H1 (cell line): Measurements from ENCODE around the gene NANOS3.

Source experiments
- CTCF ChIP-seq, 3 experiments: IDR thresholded peaks; 1 replicate in 2 of 3; 2 replicates in 1 of 3; pipeline versions ENCODE4 v1.5.1 to v1.6.1; 2011; ENCODE audit warnings: low read length in 3 of 3, mild to moderate bottlenecking in 3 of 3, inconsistent platforms in 2 of 3, low read depth in 1 of 3, moderate library complexity in 1 of 3; ENCODE audit not compliant: insufficient read depth in 1 of 3; ENCODE audit errors: control extremely low read depth in 1 of 3
- GABPA ChIP-seq: IDR thresholded peaks from 2 replicates; pipeline ENCODE4 v1.6.1; 2011; ENCODE audit warnings: mild to moderate bottlenecking, low read length, moderate library complexity, borderline replicate concordance; ENCODE audit not compliant: insufficient read depth
- POLR2A ChIP-seq, 2 experiments: IDR thresholded peaks; 1 replicate in 1 of 2; 2 replicates in 1 of 2; pipeline ENCODE4 v1.6.1; 2011; ENCODE audit warnings: low read depth in 2 of 2, low read length in 2 of 2, mild to moderate bottlenecking in 2 of 2; ENCODE audit errors: control extremely low read depth in 1 of 2
- RFX5 ChIP-seq: IDR thresholded peaks from 2 replicates; pipeline ENCODE4 v1.6.1; 2011; ENCODE audit warnings: low read depth, low read length, improper control_type of control experiment, borderline replicate concordance
- SP2 ChIP-seq: IDR thresholded peaks from 2 replicates; pipeline ENCODE4 v1.6.1; 2012; ENCODE audit warnings: mild to moderate bottlenecking, low read length, inconsistent platforms

GRCh38 chr19:13872695-13873389, 4.1 kb upstream of the NANOS3 start:
- TF ChIP-seq GABPA (no peak), SP2 (no peak), CTCF (IDR thresholded peaks at IDR 0.05; ENCODE audit: control extremely low read depth in 1 of 3, insufficient read depth in 1 of 3, low read depth in 1 of 3, low read length in 3 of 3) (peak; percentile 18 to 47 (median 36)), RFX5 (no peak), POLR2A (IDR thresholded peaks at IDR 0.05; ENCODE audit: control extremely low read depth in 1 of 2, low read depth in 2 of 2, low read length in 2 of 2) (no peak)
